Brain pericyte (primary cell): ENCODE data around the gene USF1.
A peak's percentile ranks its signal among the peaks of the same experiment; 100 is the strongest.

ENCODE experiments used
- DNase-seq: peaks from one replicate; pipeline ENCODE4 v3.0.0-alpha.2; 2012; ENCODE audit warnings: low read depth, low spot score

The USF1 gene, protein sequence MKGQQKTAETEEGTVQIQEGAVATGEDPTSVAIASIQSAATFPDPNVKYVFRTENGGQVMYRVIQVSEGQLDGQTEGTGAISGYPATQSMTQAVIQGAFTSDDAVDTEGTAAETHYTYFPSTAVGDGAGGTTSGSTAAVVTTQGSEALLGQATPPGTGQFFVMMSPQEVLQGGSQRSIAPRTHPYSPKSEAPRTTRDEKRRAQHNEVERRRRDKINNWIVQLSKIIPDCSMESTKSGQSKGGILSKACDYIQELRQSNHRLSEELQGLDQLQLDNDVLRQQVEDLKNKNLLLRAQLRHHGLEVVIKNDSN

DNA sequence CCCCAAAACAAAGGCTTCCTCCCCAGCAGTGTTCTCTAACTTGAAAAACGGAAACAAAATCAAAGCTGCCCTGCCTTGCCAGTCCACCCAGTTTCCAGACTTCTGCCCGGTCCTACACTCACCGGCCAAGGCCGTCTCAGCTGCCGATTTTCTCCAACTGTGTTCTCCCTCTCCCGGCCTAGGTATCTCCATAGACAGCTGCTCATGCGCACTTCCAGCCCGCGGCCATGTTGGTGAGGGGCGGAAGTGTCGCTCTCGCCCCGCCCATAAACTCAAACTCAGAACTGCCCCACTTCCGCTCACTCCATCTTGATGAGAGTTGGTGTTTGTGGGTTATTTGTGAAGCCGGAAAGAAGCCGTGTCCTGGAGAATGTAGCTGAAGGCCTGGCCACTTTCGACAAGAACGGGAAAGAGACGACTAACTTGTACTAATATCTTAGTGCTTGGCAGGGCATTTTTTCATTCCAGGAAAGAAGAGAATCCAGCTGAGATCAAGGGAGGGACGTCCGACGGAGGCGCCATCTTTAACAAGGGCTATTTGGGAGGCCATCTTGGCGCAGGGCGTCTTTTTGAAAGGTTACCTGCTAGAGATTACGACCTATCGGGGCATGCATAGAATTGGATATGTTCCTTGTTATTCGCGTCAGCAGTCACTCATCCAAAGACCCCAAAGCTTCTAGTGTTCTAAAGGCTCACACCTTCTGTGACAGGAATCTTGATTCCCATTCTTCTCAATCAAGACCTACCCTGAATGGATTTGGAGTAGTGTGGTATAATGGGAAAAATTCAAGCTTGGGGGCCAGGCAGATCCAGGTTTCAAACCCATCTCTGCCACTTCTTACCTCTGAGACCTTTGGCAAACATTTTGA, at the start of gene USF1:
Gene USF1 (minus strand): TSS at position 242 of the 869 bp plus-strand sequence. CDS start 2,702 bp downstream, outside the sequence.
- peak; percentile 94 for DNase-seq

DNA sequence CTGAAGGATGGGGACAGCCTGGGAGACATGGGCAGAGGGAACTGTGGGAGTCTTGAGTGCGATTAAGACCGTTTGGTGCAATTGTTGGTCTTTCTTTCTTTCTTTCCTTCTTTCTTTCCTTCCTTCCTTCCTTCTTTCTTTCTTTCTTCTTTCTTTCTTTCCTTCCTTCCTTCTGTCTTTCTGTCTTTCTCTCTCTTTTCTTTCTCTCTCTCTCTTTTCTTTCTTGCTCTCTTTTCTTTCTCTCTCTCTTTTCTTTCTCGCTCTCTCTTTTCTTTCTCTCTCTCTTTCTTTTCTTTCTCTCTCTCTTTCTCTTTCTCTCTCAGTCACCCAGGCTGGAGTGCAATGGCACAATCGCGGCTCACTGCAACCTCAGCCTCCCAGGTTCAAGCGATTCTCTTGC, 49.5 kb upstream of the USF1 start:
- DNase-seq: no peak

DNA sequence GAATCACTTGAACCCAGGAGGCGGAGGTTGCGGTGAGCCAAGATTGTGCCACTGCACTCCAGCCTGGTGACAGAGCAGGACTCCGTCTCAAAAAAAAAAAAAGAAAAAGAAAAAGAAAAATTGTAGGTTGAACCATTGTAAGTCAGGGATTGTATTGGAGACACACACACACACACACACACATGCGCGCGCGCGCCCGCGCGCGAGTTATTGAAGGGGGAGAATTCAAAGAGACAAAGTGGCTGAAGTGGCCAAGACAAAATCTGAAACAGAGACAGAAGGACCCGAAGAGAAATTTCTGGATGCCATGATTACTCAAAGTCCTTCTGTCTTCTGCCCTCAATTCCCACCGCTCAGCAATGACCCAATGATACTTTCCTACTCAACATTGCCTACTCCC, 48.7 kb upstream of the USF1 start:
- DNase-seq: no peak

DNA sequence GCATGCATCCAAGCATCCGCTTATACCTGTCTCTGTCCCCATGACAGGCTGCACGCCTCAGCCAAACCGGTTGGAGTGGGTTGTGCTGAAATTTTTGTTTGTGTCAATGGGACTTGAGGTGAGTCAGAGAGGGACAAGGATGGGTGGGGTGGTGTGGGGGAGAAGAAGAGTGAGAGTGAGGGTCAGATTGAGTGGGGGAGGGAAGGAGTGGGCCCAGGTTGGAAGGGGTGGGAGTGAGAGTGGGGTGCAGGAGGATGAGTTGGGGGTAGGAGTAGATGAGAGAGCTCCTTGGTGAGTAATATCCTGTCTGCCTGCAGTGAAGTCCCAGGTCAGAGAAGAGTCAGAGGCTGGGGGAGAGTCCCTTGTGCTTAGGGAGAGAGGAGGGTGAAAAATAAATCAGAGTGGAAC, 46.8 kb upstream of the USF1 start:
- no peak for DNase-seq

DNA sequence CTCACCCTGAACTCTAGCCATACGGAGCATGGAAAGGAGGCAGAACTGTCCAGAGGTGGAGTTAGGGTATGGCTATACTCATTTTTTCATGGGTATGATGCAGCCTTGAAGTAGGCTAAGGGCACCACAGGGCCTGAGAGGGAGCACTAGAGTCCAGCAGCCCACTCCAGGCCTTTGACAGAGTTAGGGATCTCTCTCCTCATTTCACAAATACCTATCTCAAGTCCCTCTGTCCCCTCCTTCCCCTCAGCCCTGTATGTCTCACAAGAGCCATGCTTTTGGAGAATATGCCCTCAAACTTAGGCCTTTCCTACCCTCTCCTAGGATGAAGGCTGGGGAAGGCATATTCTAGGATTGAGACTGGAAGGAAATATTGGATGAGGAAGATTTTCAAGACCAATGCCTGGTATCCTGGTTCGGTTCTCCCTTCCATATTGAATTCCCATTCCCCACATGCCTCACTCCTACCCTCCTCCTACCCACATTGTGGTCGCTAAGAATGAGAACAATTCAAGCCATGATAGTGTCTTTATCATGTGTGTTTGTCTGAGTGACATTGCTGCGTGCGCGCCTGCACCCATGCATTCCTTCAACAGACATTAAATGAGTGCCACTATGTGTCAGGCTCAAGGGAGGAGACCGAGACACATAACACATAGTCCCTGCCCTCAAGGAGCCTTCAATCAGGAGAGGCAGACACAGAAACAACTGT, 46.2 kb upstream of the USF1 start:
- no peak for DNase-seq

DNA sequence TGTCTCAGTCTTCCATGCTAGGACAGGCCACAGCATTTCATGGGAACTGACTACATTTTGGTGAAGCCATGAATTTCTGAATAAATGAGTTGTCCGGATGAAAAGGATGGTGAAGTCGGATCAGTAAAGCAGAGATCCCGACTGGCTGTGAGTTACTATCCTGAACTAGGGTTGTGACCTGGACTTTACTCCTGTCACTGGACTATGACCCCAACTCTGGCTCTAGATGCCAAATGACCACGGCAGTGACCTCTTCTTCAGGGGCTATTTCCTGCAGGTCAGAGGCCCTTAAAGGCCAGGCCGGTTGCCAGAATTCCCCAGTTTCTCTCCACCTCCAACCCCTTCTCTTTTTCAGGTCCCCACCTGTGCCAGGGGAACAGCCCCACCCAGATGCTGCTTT, 45.3 kb upstream of the USF1 start:
- DNase-seq: no peak

DNA sequence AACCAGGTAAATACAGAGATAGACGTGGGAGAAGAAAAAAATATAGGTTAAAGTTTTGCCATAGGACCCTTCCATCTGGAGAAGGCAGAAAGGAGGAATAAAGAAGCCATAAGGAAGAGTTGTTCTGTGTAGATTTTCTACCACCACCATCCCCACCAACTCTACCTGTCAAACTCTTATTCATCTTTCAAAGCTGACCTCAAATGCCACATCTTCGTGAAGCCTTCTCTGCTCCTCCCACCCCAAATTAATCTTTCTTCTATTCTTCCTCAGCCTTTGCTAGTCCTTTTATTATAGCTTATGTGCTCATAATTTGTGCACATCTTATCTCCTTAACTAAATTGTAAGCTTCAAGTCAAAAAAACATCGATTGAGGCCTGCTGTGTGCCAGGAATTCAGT, 44.8 kb upstream of the USF1 start:
- DNase-seq: no peak

DNA sequence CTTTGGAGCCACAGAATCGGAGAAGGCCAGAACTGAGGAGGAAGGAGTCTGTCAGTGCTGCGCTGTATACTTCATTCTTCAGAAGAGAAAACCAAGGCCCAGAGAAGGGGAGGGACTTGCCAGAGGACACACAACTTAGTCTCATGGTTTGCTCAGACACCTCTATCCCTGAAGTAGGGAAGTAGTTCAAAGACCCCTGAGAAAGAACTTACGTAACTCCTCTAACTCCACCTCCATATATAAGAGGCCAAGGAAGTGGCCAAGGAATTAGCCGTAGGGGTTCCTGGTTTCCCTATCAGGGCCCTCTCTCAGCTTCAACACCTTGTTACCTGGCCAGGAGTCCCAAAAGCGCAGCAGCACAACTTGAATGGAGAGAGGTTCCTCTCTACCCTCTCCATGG, 44.2 kb upstream of the USF1 start:
- no peak for DNase-seq

DNA sequence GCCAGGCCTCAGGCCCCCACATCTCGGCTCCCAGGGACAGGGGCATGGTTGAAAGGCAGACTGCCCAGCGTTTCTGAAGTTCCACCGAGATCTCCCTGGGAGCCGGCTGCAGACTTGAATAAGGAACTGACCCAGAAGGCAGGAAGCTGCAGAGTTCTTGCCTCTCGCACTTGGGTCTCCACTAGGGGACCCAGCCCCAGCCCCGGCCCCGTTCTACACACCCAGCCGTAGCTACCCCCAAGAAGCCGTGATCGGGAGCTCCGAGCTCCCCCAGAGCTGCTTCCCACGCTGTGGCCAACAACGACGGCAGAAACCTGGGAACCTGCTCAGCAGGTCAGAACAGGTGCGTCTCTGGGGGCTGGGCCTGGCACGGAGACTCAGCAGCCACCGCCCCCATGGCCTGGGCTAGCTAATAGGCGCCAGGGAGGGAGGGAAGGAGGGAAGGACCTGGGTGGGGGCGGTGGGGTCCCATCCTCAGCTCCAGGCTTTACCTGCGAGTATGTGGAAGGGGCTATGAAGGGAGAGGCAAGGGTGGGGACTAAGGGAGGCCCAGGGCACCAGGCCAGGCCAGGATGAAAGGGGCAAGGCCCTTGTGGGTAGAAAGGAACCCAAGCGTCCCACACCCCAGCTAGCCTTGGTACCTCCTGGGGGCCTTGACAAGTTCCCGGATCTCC, 43.6 kb upstream of the USF1 start, which contains the start of gene NECTIN4:
Gene NECTIN4 (minus strand): TSS at position 308 of the 674 bp plus-strand sequence. CDS start 262 bp downstream, at position 46.
- DNase-seq: no peak

DNA sequence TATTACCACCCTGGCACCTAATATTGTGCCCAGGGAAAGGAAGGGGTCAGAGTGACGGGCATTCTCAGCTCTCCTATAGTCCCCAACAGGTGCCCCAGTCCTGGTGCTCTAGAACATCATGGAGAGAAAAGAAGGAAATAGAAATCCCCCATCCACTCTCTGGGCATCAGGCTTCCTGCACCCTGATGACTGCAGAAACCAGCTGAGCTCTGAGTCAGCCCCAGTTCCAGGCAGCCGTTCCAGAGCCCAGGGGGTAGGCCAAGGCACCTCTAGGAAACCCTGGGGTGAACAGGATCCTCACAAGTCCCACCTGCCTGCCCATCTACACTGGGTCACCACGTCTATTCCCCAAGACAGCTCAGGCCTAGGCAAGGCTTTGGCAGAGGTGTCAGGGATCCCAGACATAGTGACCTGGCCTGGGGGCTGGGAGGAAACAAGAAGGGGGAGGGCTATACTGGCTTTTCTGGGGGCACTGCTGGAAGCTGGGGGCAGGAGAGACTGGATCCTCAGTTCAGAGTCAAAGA, 42.9 kb upstream of the USF1 start:
- no peak for DNase-seq

DNA sequence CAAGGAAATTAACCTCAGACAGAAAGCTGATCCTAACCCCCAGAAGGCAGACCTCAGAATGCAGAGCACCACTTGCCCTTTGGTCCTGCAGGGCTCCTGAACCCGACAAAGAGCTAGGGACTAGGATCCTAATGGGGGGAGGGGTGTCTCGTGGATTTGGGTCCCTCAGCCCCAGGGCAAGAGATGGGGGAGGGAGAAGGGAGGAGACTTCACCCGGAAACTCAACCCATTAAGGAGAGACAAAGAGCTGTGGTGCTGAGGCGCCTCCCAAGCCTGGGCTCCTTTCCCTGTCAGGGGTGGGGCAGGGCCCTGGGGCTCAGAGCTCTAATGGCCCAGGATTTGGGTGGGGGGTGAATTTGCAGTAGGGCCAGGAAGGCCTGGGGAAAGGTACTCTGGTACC, 40.7 kb upstream of the USF1 start:
- no peak for DNase-seq

DNA sequence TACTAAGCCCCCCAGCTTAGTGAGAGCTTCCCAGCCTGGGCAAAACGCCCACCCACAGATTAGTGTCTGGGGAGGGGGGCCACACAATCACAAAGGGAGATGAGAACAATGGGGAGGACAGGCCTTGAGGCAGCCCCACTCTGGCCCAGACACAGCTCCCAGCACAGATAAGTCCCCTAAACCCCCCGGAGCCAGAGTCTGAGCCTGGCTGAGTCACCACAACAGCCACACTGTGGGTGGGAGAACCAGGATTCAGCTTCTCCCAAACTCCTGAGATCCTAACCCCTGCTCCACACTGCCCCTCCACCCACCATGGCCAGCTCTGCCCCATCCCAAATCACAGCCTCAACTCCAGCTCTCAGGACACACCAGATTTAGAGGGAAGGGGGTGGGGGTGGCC, 39.4 kb upstream of the USF1 start:
- no peak for DNase-seq

DNA sequence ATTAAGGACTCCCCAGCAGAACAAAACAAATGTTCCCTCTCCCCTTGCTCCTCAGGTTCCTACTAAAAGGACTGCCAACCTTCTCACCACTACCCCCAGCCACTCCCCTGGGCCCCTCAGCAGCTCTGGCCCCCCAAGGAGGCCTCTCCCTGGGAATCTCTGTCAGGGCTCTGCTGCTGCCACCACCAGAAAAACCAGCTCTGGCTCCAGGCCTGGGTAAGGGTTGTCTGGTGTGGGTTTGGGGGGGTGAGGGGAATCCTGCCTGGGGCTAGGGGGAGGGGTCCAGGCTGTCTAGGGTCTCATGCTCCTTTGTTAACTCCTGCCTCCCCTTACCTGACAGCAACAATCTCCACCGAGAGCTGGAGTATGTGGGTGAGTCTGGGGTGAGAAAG, 38.8 kb upstream of the USF1 start:
- DNase-seq: no peak

DNA sequence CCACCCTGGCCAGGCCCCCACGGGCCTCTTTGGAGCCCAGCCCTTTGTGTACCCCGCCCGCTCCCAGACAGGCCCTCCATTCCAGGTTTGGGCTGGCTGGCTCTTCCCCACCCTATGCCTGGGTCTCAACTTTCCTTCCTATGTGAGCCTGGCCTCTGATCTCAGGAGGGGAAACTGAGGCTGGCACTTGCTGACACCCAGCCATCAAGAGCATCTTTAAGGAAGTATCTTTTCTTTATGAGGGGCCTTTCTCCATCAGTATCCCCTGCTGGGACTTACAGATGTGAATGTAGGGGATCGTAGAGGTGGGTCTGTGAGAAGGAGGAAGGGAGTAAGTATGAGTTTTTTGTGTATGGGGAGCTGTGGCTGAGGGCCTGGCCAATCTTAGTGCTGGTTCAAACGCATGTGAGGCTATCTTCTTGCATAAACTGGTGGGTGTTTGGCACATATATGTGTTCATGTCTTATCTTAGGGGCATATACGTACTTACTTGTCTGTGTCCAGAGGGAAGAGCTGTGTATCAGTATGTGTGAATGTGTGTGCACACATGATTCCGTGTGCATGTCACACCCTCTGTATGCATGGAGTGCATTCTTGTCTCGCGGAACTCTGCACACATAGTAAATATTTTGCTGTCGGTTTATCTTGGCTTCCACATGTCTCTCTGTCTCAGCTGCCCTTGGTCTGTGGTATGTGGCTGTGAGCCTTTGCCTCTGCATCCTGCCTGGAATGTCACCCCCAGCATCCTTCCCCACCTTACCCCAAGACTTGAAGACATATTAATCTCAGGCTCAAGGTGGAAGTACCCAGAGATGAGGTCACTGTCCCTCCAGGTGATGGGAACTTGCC, 38.2 kb upstream of the USF1 start:
- no peak for DNase-seq

DNA sequence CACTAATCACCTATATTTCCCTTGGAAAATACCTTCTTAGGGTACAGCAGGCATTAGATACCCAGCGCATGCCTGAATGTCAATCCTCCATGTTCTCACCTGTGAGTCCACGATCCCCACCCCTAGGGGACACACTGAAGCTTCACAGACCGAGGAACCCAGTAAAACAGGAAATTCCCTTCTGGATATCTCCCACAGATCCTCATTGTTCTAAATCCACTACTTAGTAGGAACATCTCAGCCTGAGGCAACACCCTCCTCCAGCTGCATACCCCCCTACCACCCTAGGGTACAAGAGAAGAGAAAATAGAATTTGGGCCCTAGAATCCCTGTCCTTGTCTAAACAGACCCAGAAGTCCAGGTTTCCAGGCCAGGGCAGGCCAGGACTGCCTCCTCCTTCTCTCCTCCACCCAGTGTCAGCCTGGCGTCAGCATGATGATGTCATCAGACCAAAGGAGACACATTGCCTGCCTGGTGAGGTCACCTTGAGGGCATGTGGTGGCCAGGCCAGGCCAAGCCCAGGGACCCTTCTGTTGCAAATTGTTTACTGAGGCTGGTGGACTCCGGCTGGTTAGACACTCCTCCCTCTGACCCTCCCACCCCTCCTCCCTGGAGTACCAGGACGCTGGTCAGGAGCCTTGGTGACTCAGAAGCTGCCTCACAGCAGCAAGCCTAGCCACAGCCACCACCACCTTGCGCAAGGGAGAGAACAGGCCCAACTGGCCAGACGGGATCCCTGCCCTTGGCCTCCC, 37.4 kb upstream of the USF1 start:
- DNase-seq: no peak

DNA sequence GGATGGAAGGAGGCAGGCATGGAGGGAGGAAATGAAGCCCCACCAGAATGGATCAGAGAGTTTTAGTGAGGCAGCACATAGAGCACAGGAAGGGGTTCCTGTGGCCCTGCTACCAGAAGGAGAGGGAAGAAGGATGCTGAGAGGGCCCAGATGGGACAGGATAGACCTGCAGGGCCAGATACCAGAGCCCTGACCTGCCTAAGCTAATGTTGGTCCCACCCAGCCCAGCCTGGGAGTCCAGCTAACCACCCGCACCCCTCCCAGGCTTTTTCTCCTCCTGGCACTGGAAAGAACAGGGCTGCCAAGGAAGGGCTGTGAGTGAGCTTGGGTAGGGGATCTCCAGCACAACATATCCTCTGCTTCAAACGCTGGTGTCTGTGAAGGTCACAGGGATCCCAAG, 36.7 kb upstream of the USF1 start:
- DNase-seq: no peak

DNA sequence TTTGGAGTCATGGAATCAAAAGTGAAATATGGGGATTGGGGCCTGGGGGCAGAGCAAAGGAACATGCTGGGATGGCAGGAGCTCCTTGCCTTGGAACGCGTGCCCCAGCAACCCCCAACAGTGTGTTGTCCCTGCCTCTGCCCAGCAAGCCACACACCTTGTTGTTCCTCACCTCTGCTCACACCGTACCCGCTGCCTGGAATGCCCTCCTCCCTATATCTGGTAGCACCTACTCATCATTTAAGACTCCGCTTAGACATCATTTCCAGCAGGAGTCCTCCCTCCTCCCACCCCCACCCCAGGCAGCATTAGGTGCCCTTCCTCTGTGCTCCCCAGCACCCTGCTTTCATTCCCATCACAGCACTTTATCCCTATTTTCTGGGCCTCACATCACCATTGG, 35.7 kb upstream of the USF1 start:
- DNase-seq: no peak

DNA sequence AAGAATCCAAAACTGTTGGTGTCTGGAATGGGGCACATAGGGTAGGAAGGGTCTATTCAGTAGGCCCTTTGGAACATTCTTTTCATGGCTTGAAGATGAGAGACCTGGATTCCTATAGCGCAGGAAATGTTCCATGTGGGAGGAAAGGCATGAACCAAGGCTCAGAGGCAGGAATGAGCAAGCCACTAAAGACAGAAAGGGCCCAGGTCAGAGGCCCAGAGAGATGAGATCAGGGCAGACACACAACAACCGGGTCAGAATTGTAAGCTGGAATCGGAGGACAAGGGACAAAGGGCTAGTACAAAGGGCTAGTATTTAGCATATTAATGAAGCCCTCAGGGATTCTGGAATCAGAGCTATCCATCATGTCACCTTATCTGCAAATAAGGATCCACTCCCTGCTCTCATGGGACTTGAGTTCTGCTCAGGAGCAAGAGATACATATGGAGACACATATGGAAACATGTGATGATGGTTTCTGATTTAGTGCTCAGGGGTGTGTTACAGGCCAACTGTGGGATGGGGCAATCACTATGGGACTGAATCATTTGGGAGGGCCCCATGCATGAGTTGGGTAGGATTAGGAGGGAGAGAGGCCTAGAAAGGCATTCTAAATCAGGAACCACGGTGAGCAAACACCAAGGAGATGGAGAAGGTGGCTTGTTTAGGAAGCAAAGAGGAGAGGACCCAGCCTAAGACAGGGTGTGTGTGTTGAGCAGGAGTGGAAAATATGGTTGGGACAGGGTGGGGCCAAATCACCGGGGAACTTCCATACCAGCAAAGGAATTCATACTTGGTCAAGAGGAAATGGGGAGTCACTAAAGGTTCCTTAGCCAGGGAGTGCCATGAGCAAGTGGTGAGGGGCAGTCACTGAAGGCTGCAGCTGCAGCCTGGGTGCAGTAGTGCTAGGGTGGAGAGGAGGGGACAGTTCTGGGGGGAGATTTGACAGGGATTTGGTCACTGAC, 34.9 kb upstream of the USF1 start:
- no peak for DNase-seq
